SK-N-SH (cell line): ENCODE data around the gene MYO7A.

Experiments
- CTCF ChIP-seq: fragments of 200-600 bp; sonication (generic); IDR thresholded peaks from 2 replicates; pipeline ENCODE4 v1.6.1; 2017; ENCODE audit warnings: antibody characterized with exemption, mild to moderate bottlenecking, moderate library complexity
- EP300 ChIP-seq, 2 experiments: IDR thresholded peaks; 2 replicates each; pipeline versions ENCODE4 v1.4.0 to v1.6.1; 2012; ENCODE audit warnings: borderline replicate concordance in 1 of 2, low read depth in 1 of 2, low read length in 1 of 2
- EZH2phosphoT487 ChIP-seq: fragments of 200-600 bp; sonication (generic); IDR thresholded peaks from 2 replicates; pipeline ENCODE4 v1.6.1; 2017; ENCODE audit warnings: low read depth, mixed run types, mild to moderate bottlenecking, antibody characterized with exemption, moderate library complexity, borderline replicate concordance
- MXI1 ChIP-seq: IDR thresholded peaks from 2 replicates; pipeline ENCODE4 v1.6.1; 2012; ENCODE audit warnings: mild to moderate bottlenecking, low read depth, low read length, improper control_type of control experiment
- POLR2AphosphoS5 ChIP-seq: IDR thresholded peaks from 2 replicates; pipeline ENCODE4 v1.6.1; 2012; ENCODE audit warnings: low read depth, low read length
- RFX5 ChIP-seq: IDR thresholded peaks from 2 replicates; pipeline ENCODE4 v1.6.1; 2012; ENCODE audit warnings: mild to moderate bottlenecking, improper control_type of control experiment, low read length
- SIN3A ChIP-seq: IDR thresholded peaks from 2 replicates; pipeline ENCODE4 v1.6.1; 2012; ENCODE audit warnings: low read depth, mild to moderate bottlenecking, low read length, moderate library complexity, borderline replicate concordance
- SMC3 ChIP-seq: IDR thresholded peaks from 2 replicates; pipeline ENCODE4 v1.6.1; 2012; ENCODE audit warnings: low read depth, low read length, improper control_type of control experiment
- TAF1 ChIP-seq: IDR thresholded peaks from 2 replicates; pipeline ENCODE4 v1.6.1; 2012; ENCODE audit warnings: low read depth, mild to moderate bottlenecking, low read length, moderate library complexity, borderline replicate concordance
- USF1 ChIP-seq: IDR thresholded peaks from 2 replicates; pipeline ENCODE4 v1.4.0; 2012; ENCODE audit warnings: low read depth, borderline replicate concordance
- USF2 ChIP-seq: fragments of 150-350 bp; IDR thresholded peaks from 2 replicates; pipeline ENCODE4 v1.6.1; 2017; ENCODE audit warnings: antibody characterized with exemption, low read length, low read depth, borderline replicate concordance
- TF ChIP-seq, protein P1 (sequence below): IDR thresholded peaks from 2 replicates; pipeline ENCODE4 v1.4.0; 2012; ENCODE audit warnings: low read depth
- TF ChIP-seq, protein P2 (sequence below): IDR thresholded peaks from 2 replicates; pipeline ENCODE4; 2012
- TF ChIP-seq, protein P3 (sequence below): IDR thresholded peaks from 2 replicates; pipeline ENCODE4 v1.6.1; 2012; ENCODE audit warnings: mild to moderate bottlenecking, low read depth, low read length, moderate library complexity

DNA sequence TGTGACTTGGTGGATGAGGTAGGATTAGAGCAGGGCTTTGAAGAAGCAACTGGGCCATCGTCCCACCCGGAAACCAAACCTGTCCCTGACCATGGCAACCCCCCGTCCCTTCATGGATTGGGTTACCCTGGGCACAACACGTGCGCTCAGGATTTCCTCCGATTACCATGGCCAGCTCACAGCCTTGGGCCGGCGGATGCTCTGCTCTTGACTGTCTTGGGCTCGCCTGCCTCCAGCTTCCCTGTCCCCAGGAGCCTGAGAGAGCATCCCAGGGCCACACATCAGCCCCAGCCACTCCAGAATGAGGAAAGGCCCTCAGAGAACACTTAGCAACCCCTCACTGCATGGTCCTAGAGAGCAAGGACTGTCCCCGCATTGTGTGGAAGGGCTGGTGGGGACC lies 22.8 kb downstream of the MYO7A start:
- no peak for TF ChIP-seq SIN3A
- no peak for TF ChIP-seq RFX5
- no peak for TF ChIP-seq USF2
- no peak for TF ChIP-seq CTCF
- TF ChIP-seq TAF1, result no peak
- no peak for TF ChIP-seq USF1
- TF ChIP-seq, protein P1, sequence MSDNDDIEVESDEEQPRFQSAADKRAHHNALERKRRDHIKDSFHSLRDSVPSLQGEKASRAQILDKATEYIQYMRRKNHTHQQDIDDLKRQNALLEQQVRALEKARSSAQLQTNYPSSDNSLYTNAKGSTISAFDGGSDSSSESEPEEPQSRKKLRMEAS, result no peak
- TF ChIP-seq SMC3, result no peak
- TF ChIP-seq, protein P2, sequence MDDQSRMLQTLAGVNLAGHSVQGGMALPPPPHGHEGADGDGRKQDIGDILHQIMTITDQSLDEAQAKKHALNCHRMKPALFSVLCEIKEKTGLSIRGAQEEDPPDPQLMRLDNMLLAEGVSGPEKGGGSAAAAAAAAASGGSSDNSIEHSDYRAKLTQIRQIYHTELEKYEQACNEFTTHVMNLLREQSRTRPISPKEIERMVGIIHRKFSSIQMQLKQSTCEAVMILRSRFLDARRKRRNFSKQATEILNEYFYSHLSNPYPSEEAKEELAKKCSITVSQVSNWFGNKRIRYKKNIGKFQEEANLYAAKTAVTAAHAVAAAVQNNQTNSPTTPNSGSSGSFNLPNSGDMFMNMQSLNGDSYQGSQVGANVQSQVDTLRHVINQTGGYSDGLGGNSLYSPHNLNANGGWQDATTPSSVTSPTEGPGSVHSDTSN, result no peak
- TF ChIP-seq MXI1, result no peak
- TF ChIP-seq, protein P3, sequence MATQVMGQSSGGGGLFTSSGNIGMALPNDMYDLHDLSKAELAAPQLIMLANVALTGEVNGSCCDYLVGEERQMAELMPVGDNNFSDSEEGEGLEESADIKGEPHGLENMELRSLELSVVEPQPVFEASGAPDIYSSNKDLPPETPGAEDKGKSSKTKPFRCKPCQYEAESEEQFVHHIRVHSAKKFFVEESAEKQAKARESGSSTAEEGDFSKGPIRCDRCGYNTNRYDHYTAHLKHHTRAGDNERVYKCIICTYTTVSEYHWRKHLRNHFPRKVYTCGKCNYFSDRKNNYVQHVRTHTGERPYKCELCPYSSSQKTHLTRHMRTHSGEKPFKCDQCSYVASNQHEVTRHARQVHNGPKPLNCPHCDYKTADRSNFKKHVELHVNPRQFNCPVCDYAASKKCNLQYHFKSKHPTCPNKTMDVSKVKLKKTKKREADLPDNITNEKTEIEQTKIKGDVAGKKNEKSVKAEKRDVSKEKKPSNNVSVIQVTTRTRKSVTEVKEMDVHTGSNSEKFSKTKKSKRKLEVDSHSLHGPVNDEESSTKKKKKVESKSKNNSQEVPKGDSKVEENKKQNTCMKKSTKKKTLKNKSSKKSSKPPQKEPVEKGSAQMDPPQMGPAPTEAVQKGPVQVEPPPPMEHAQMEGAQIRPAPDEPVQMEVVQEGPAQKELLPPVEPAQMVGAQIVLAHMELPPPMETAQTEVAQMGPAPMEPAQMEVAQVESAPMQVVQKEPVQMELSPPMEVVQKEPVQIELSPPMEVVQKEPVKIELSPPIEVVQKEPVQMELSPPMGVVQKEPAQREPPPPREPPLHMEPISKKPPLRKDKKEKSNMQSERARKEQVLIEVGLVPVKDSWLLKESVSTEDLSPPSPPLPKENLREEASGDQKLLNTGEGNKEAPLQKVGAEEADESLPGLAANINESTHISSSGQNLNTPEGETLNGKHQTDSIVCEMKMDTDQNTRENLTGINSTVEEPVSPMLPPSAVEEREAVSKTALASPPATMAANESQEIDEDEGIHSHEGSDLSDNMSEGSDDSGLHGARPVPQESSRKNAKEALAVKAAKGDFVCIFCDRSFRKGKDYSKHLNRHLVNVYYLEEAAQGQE, result no peak
- TF ChIP-seq POLR2AphosphoS5, result no peak
- TF ChIP-seq EP300 (IDR thresholded peaks at IDR 0.05; ENCODE audit: borderline replicate concordance in 1 of 2, low read depth in 1 of 2, low read length in 1 of 2), result no peak
- TF ChIP-seq EZH2phosphoT487, result no peak
